GM23248 (cell line): ENCODE results near the gene GTF2IRD2. TPM values are rescaled to one million over a fixed set of nuclear protein-coding genes. Genes with fewer than 3 reads are reported as not detected.
"Not testable (repeated sequence)": the region's sequence is repeated elsewhere in the genome, so short reads cannot be mapped to it uniquely, and the experiment has no call there.

ENCODE experiments used
- DNase-seq: peaks from one replicate; pipeline ENCODE4 v3.0.0-alpha.2; 2015
- H2AFZ ChIP-seq: fragments of 200-600 bp; sonication (generic); 2 replicates; pipeline ENCODE4 v1.6.1; 2016; ENCODE audit warnings: antibody characterized with exemption
- H3F3A ChIP-seq: fragments of 200-600 bp; sonication (generic); 2 replicates; pipeline ENCODE4 v1.6.1; 2016; ENCODE audit warnings: mild to moderate bottlenecking, antibody characterized with exemption, mixed run types; ENCODE audit not compliant: insufficient read depth
- H3K27ac ChIP-seq: fragments of 200-600 bp; sonication (generic); 2 replicates; pipeline ENCODE4 v1.5.1; 2016; ENCODE audit warnings: mild to moderate bottlenecking
- H3K27me3 ChIP-seq: fragments of 200-600 bp; sonication (generic); replicated peaks from 2 replicates; pipeline ENCODE4 v1.6.1; 2016; ENCODE audit warnings: mild to moderate bottlenecking; ENCODE audit not compliant: insufficient read depth
- H3K36me3 ChIP-seq: fragments of 200-600 bp; sonication (generic); 2 replicates; pipeline ENCODE4 v1.6.1; 2016; ENCODE audit warnings: low read depth, mild to moderate bottlenecking
- H3K4me1 ChIP-seq: fragments of 200-600 bp; sonication (generic); 2 replicates; pipeline ENCODE4 v1.6.1; 2016; ENCODE audit warnings: mild to moderate bottlenecking; ENCODE audit not compliant: insufficient read depth
- H3K4me2 ChIP-seq: fragments of 200-600 bp; sonication (generic); one replicate; pipeline ENCODE4 v1.6.1; 2016; ENCODE audit warnings: mild to moderate bottlenecking; ENCODE audit not compliant: unreplicated experiment
- H3K4me3 ChIP-seq: fragments of 200-600 bp; sonication (generic); 2 replicates; pipeline ENCODE4 v1.5.1; 2016; ENCODE audit warnings: mild to moderate bottlenecking
- H3K79me2 ChIP-seq: fragments of 200-600 bp; sonication (generic); 2 replicates; pipeline ENCODE4 v1.6.1; 2016; ENCODE audit warnings: mild to moderate bottlenecking; ENCODE audit not compliant: insufficient read depth
- H3K9ac ChIP-seq: fragments of 200-600 bp; sonication (generic); 2 replicates; pipeline ENCODE4 v1.6.1; 2016; ENCODE audit warnings: mild to moderate bottlenecking
- H3K9me2 ChIP-seq: fragments of 200-600 bp; sonication (generic); 2 replicates; pipeline ENCODE4 v1.6.1; 2016; ENCODE audit warnings: mixed run types, mild to moderate bottlenecking, moderate library complexity; ENCODE audit not compliant: insufficient read depth
- H3K9me3 ChIP-seq: fragments of 200-600 bp; sonication (generic); one replicate; pipeline ENCODE4 v1.6.1; 2017; ENCODE audit warnings: low read depth
- H4K20me1 ChIP-seq: fragments of 200-600 bp; sonication (generic); 2 replicates; pipeline ENCODE4 v1.6.0; 2016; ENCODE audit not compliant: insufficient read depth
- WGBS, 2 experiments: methylation state at CpG; one replicate each; pipeline ENCODE4 v1.1.6; 2015 to 2017; ENCODE audit warnings: low lambda C conversion rate in 2 of 2, low coverage in 1 of 2; ENCODE audit errors: missing lambda C conversion rate in 2 of 2; 5-methylcytosine and 5-hydroxymethylcytosine counted together
- in situ Hi-C: fragments of 300-500 bp; cut with MboI; formaldehyde crosslinking; loops from 2 replicates; pipeline ENCODE4 v1.15.0; 2020
- polyA plus RNA-seq: library from polyadenylated mRNA; unstranded; fragments of >200 nt; fragmentation: Nextera tagmentation; extraction: Ambion mirVana; gene quantifications from 2 replicates; pipeline ENCODE4 v1.2.1, GENCODE V29; 2016
- total RNA-seq: library from RNA; depleted of rRNA; stranded (reverse); fragments of >200 nt; shearing (Covaris generic); gene quantifications from 2 replicates; pipeline ENCODE4 v1.2.3, GENCODE V29; 2014; rRNA removed

GTF2IRD2 gene
- 6.7 and 14.8 TPM in 2 replicates for total RNA-seq
- 12.6 and 13.2 TPM in 2 replicates for polyA plus RNA-seq

DNA sequence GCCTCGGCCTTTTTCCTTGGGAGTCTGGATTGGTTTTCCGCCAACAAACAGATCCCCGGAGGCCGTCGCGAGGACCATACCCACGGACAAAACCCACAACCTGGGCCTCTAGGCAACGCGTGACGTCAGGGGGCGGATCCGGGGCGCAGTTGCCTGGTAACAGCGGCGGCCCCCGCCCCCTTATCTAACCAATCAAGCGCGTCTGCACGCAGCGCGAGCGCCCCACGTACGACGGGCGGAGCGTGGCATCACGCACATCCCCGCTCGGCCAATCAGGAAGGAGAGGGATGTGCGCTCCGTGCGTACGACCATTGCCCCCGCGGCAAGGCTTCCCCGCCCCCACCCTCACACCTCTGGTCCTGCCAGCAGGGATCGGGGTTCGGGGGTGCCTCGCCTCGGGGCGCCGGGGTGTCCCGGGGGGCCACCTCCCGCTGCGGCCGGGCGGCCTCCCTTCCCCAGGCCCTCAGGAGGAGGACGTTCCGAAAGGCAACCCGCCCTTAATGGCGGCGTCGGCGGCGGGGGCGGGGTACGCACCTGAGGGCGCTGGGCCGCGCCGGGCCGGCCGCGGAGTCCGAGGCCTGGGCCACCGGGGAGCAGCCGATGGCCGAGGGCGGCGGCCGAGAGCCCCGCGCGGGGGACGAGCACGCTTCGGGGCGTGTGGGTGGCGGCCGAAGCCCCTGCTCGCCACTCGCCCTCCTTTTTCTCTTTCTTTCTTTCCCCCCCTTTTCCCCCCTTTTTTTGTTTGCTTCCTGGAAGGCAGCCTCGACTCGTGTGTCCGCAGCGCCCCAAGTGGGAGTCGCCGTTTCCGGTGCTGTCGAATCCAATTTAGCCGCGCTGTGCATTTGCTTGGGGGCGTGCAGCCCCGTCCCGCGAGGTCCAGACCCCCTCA, at the start of gene GTF2IRD2:
Gene GTF2IRD2 (minus strand): TSS at position 773 of the 889 bp plus-strand sequence. CDS start 15,227 bp downstream, outside the sequence.
- H3K4me2 ChIP-seq, H3K79me2 ChIP-seq, H4K20me1 ChIP-seq, DNase-seq, H3K9me2 ChIP-seq, H3K4me1 ChIP-seq, H3F3A ChIP-seq, H3K36me3 ChIP-seq, H3K4me3 ChIP-seq, H2AFZ ChIP-seq, in situ Hi-C loops, H3K9me3 ChIP-seq, H3K9ac ChIP-seq, H3K27me3 ChIP-seq, H3K27ac ChIP-seq: not testable (repeated sequence)
- no CpG with 5 or more reads among the region's 97 CpGs for WGBS, 2 experiments

- peak; percentile 56 for DNase-seq
- not testable (repeated sequence) for H3K4me2 ChIP-seq
These were observed 39.0 kb upstream of the GTF2IRD2 start for GRCh38 chr7:74890158-74891123.

DNA sequence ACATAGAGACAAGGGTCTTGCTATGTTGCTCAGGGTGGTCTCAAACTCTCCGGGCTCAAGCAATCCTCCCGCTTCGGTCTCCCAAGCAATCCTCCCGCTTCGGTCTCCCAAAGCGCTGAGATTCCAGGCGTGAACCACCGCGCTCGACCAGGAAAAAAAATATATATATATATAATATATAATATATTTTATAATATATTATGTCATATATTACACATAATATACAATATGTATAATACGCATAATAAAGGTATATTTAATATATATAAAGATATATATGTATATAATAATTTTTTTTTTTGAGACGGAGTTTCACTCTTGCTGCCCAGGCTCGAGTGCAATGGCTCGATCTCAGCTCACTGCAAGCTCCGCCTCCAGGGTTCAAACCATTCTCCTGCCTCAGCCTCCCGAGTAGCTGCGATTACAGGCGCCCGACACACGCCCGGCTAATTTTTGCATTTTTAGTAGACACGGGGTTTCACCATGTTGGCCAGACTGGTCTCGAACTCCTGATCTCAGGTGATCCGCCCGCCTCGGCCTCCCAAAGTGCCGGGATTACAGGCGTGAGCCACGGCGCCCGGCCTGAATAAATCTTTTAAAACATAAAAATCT, 38.2 kb upstream of the GTF2IRD2 start:
- H3K36me3 ChIP-seq, H2AFZ ChIP-seq, H3K27me3 ChIP-seq, H3K9me3 ChIP-seq, H3K79me2 ChIP-seq, H4K20me1 ChIP-seq, H3F3A ChIP-seq, H3K4me2 ChIP-seq, DNase-seq, H3K9me2 ChIP-seq, H3K4me1 ChIP-seq, H3K9ac ChIP-seq, H3K4me3 ChIP-seq, in situ Hi-C loops, H3K27ac ChIP-seq: not testable (repeated sequence)
- WGBS, 2 experiments, result 63% methylated on average over 9 to 11 of the region's 31 CpGs

More at GRCh38 chr7:74890158-74891123, 39.0 kb upstream of the GTF2IRD2 start:
- H3K9me2 ChIP-seq, H3K27me3 ChIP-seq, H3K36me3 ChIP-seq, H3F3A ChIP-seq, H4K20me1 ChIP-seq, H3K79me2 ChIP-seq, in situ Hi-C loops, H3K4me1 ChIP-seq, H3K9me3 ChIP-seq: not testable (repeated sequence)
- Histone ChIP-seq H2AFZ (0 out of 2 replicates have a peak overlapping the region, but pooled peaks have one; percentile 53), H3K9ac (peak overlapping the region; percentile 76), H3K4me3 (peak overlapping the region; percentile 73), H3K27ac (peak overlapping the region; percentile 59)
- 3% methylated on average over 6 of the region's 84 CpGs; no CpG with 5 or more reads in 1 of the 2 experiments for WGBS, 2 experiments

DNA sequence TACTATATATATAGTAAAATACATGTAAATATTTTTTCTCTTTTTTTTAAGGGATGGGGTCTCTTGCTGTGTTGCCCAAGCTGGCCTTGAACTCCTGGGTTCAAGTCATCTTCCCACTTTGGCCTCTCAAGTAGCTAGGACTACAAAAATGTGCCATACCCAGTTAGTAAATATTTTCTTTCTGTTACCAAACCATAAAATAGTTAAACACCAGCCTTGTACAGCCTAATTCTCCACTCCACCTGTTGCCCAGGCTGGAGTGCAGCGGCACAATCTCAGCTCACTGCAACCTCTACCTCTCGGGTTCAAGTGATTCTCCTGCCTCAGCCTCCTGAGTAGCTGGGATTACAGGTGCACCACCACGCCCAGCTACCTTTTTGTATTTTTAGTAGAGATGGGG, 33.9 kb upstream of the GTF2IRD2 start:
- H3K4me3 ChIP-seq, H3K9ac ChIP-seq, H3K36me3 ChIP-seq, in situ Hi-C loops, H3K4me2 ChIP-seq, H2AFZ ChIP-seq, H3K9me2 ChIP-seq, H3F3A ChIP-seq, H3K4me1 ChIP-seq, H3K79me2 ChIP-seq, H3K9me3 ChIP-seq, H3K27me3 ChIP-seq, H4K20me1 ChIP-seq, DNase-seq, H3K27ac ChIP-seq: not testable (repeated sequence)
- 100% methylated on average over 1 of the region's 3 CpGs for WGBS, 2 experiments

DNA sequence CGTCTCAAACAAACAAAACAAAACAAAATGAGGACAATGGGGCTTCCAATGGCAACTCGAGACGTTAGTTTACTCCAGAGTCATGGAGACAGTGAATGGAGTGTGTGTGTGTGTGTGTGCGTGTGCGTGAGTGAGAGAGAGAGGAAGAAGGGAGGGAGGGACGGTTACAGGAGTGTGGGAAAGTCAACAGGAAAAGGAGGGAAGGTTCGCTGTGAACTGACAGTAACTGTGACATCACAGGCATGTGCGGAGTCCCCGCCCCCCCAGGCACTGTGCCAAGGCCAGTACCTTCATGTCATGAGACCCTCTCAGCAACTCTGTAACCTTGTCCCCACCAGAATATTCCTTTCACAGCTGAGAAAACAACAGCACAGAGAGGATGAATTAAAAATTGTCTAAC, 30.7 kb upstream of the GTF2IRD2 start:
- DNase-seq, H3K4me1 ChIP-seq, H3K79me2 ChIP-seq, H3K9me2 ChIP-seq, H3F3A ChIP-seq, H3K9me3 ChIP-seq, H3K27me3 ChIP-seq, in situ Hi-C loops, H2AFZ ChIP-seq, H3K36me3 ChIP-seq, H3K4me2 ChIP-seq, H4K20me1 ChIP-seq, H3K4me3 ChIP-seq, H3K9ac ChIP-seq, H3K27ac ChIP-seq: not testable (repeated sequence)
- WGBS, 2 experiments, result 80 to 84% methylated on average over 7 to 9 of the region's 9 CpGs

DNA sequence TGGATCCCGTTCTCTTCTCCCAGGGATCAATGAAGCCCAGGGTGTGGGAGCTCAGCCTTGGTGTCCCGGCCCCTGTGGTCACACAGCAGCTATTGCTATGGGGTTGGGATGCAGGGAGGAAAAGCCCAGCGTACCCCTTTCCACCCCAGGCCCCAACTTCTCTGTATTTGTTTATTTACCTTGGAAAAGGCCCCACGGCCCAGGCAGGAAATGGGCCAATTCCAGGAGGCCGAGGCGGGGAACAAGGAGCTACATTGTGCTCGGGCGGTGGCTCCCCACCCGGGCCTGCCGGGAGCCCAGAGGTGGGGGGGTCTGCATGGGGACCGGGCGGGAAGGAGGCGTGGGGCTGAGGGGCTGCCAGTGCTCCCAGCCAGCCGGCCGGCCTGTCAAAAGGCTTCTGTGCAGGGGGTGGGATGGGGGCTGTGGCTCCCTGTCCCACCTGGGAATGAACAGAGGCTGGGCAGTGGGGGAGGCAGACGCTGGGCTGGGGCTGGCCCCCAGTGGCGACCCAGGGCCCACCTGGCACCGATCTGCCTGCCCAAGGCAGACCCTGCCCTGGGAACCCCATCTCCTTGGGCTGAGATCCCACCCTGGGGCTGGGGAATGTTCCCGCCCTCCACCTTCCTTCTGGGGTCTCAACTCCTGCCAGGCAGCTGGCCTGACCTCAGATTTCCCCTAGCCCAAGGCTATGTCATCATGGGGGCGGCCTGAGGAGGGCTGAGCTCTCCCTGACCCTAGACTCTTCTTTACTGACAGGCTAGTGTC, 23.5 kb upstream of the GTF2IRD2 start:
- H3K4me1 ChIP-seq, H3K27ac ChIP-seq, in situ Hi-C loops, H3K36me3 ChIP-seq, DNase-seq, H3K4me2 ChIP-seq, H3K4me3 ChIP-seq, H3K79me2 ChIP-seq, H3F3A ChIP-seq, H3K27me3 ChIP-seq, H3K9ac ChIP-seq, H2AFZ ChIP-seq, H4K20me1 ChIP-seq, H3K9me2 ChIP-seq, H3K9me3 ChIP-seq: not testable (repeated sequence)
- WGBS, 2 experiments, result 68 to 80% methylated on average over 3 to 14 of the region's 20 CpGs
